ENCODE data around the gene EPS15.

Gene EPS15

DNA sequence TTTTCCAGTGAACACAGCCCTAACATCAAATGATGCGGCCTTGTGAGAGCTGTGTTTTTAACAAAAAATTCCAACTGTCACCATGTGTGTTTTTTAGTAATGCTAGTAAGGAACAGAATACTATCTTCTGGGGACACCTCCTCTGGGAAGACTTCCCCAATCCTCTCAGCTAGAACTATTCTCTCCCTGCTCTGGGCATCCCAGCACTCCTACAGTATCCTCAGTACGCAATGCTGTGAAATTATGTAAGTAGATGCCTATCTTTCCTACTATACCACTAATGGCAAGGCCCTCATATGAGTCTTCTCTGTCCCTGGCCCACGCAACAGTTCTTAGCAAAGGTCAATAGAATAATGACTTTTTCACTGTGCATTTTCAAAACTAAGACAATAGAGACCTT lies 169.2 kb downstream of the EPS15 start:
- H3K4me3 ChIP-seq (ENCODE audit: low read length), result no peak overlapping the region
- TF ChIP-seq, protein P1, sequence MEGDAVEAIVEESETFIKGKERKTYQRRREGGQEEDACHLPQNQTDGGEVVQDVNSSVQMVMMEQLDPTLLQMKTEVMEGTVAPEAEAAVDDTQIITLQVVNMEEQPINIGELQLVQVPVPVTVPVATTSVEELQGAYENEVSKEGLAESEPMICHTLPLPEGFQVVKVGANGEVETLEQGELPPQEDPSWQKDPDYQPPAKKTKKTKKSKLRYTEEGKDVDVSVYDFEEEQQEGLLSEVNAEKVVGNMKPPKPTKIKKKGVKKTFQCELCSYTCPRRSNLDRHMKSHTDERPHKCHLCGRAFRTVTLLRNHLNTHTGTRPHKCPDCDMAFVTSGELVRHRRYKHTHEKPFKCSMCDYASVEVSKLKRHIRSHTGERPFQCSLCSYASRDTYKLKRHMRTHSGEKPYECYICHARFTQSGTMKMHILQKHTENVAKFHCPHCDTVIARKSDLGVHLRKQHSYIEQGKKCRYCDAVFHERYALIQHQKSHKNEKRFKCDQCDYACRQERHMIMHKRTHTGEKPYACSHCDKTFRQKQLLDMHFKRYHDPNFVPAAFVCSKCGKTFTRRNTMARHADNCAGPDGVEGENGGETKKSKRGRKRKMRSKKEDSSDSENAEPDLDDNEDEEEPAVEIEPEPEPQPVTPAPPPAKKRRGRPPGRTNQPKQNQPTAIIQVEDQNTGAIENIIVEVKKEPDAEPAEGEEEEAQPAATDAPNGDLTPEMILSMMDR (conservative IDR thresholded peaks at IDR 0.05; ENCODE audit: low read depth, low read length), result no peak
- no peak for DNase-seq (ENCODE audit: low read depth)

DNA sequence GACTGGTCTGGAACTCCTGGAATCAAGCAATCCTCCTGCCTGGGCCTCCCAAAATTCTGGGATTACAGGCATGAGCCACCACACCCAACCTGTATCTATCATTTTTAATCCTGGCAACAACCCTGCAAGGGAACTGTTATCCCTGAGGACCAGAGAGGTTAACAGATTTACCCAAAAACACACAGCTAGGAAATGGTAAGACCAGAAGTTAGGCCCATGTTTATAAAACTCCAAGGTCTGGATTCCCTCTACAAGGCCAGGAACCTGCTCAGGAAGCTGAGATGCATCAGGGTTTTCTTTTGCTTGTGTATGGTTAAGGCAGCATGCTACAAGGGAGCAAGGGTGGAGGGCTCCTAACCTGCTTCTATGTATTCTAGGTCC lies 170.9 kb downstream of the EPS15 start:
- DNase-seq (ENCODE audit: low read depth), result no peak
- TF ChIP-seq, protein P1 (conservative IDR thresholded peaks at IDR 0.05; ENCODE audit: low read depth, low read length), result no peak
- no peak overlapping the region for H3K4me3 ChIP-seq (ENCODE audit: low read length)

- DNase-seq (ENCODE audit: low read depth), result no peak
- TF ChIP-seq, protein P1 (conservative IDR thresholded peaks at IDR 0.05; ENCODE audit: low read depth, low read length), result no peak
- no peak overlapping the region for H3K4me3 ChIP-seq (ENCODE audit: low read length)
Measured at GRCh38 chr1:51347398-51348146, 171.5 kb downstream of the EPS15 start.

GRCh38 chr1:51346086-51346942 lies 172.8 kb downstream of the EPS15 start:
- peak; percentile 11 for DNase-seq (ENCODE audit: low read depth)
- TF ChIP-seq, protein P1 (conservative IDR thresholded peaks at IDR 0.05; ENCODE audit: low read depth, low read length), result no peak
- H3K4me3 ChIP-seq (ENCODE audit: low read length), result no peak overlapping the region

- no peak for DNase-seq (ENCODE audit: low read depth)
- TF ChIP-seq, protein P1 (conservative IDR thresholded peaks at IDR 0.05; ENCODE audit: low read depth, low read length), result no peak
- H3K4me3 ChIP-seq (ENCODE audit: low read length), result no peak overlapping the region
Measured at GRCh38 chr1:51345300-51345687, 173.8 kb downstream of the EPS15 start.

GRCh38 chr1:51344602-51345299 lies 174.3 kb downstream of the EPS15 start:
- no peak for DNase-seq (ENCODE audit: low read depth)
- TF ChIP-seq, protein P1 (conservative IDR thresholded peaks at IDR 0.05; ENCODE audit: low read depth, low read length), result no peak
- H3K4me3 ChIP-seq (ENCODE audit: low read length), result peak overlapping the region; percentile 31

Data from retinal pigment epithelial cell (primary cell).